NCI-H2029 (cell line): ENCODE measurements around the gene COX5A.

ENCODE experiments used
- DNase-seq: peaks from one replicate; lab custom pipeline; 2025; lab: John Stamatoyannopoulos, UW

COX5A gene

DNA sequence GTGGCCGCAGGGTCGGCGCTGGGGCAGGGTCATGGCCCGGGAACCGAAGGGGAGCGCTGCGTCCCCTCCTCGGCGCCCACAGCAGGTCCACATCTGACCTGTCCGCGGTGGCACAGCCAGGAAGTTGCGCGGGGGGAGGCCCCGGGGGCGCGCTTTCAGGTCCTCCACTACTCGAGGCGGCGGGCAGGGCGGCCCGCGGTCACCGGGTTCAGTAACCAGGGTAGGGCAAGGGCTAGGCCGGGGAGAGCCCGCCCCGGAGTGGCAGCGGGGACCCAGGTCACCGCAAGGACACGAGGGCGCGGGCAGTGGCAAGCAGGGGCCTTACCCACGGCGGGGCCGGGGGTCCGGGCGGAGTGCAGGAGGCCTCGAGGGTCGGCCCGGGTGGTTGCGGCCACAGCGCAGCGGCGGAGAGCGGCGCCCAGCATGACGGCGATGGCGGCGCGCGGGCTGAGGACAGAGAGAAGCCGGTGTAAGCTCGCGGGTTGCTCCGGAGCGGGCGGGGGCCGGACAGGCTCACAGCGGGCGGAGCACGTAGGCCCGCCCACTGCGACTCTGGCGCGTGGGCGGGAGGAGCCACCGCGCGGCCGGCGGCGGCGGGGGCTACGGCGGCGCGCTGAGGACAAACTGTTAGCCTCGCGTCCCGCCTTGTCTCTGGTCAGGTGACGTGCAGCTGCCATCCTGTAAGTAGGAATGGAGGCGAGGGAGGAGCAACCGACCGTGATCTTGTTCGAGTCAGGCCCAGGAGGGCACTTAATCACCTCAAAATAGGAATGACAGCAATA is at the start of gene COX5A:
TSS of gene COX5A (minus strand) at position 484 of the 782 bp plus-strand sequence. CDS start at position 425, 59 bp downstream.
- DNase-seq: peak; percentile 84

DNA sequence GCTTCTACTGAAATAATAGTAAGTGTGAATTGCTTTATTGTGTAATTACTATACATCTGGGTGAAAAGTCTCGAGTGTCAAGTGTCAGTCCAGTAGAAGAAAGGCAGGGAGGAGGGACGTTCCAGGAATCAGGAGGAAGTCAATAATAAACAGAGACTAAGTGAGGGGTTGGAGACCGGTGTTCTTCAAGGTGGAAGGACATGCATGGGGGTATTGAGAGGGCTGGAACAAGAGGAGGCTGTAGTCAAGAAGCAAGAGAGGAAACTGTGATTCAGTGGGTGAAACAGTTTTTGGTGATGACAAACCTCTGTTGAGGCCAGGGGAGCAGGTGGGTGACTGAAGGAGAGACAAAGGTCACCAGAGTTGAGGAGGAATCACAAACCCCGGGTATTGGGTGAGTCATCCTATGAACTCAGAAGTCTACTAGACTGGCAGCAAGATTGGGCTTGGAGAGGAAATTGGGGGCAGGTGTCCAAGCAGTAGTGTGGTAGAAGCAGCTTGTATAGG is 45.9 kb upstream of the COX5A start:
- no peak for DNase-seq

DNA sequence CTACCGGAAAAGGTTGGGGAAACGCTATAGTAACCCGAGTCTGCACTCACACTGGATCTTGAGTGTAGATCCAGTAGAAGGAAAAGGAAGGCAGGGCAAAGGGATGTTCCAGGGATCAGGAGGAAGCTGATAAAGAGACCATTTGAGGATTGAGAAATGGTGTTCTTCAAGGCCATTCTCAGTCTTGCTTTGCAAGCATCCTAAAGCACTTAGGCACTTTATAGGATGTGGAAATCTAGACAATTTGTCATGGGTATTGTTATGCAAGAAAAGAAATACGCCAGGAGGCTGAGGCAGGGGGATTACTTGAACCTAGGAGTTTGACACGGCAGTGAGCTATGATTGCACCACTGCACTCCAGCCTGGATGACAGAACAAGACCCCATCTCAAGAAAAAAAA is 44.3 kb upstream of the COX5A start:
- no peak for DNase-seq

DNA sequence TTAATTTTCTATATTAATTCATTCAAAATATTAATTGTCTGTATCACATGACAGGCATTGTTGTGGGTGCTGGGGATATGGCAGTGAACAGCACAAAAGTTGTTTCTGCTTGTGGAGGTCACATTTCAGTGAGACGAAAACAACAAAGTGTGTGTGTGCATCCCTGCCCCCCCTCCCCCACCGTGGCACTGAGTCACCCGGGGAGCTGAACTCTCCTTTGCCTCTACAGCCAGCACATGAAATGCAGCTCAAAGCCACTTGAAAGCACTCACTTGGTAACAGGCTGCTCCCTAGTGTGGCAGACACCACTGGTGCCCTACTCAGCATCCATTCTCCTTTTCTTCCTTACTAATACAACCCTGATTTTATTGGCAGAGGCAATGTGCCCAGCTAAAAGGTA is 40.6 kb upstream of the COX5A start:
- DNase-seq: no peak

DNA sequence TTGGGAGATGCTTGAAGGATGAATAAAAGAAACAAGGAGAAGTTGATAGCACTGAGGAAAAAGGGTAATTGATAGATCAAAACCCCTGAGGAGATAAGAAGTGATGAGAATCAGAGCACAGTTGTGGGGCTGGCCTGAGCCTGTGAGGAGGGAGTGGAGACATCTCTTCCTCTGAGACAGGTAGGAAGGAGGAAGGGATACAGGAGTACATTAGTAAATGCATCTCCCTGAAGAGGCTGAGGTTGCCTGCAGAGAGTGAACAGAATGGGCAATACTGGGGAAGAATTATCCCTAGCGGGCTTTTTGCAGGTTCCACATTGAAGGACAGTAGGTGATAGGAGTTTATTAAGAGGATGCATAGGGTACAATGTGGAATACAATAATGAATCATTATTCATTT is 40.2 kb upstream of the COX5A start:
- DNase-seq: no peak

DNA sequence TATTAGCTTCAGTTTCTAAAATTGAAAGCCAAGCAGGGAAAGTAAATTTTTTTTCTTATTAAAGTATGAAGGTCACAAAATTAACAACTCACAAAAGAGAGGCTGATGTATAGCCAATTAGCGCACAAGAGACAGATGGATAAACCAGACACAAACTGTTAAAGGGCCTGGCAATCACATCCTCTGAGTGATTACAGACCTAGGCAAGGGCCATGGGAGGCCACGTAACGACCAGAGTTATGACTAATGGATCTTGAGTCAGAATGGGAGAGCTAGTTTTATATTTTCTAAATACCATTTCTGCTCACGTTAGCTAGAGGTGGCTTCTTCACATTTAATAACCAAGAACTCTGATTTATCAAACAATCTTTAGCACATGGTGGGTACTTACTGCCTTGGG is 39.7 kb upstream of the COX5A start:
- DNase-seq: no peak

DNA sequence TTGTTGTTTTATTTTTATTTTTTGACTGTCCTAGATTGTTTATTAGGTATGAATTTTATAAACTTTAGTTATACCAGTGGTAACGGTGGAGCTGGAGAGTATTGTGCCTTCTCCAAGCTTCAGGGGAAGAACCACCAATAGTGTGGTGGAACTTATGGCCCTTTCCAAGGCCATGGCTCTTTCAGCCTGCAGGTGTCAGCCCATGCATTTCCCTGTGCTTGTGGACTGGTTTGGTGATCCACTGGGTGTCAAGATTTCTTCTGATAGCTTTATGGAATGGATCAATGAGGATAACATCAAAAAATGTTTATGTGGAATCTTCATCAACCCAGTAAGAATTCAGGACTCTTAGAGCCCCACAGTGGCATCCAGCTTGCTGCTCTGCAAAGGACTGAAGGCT is 38.3 kb upstream of the COX5A start:
- no peak for DNase-seq

DNA sequence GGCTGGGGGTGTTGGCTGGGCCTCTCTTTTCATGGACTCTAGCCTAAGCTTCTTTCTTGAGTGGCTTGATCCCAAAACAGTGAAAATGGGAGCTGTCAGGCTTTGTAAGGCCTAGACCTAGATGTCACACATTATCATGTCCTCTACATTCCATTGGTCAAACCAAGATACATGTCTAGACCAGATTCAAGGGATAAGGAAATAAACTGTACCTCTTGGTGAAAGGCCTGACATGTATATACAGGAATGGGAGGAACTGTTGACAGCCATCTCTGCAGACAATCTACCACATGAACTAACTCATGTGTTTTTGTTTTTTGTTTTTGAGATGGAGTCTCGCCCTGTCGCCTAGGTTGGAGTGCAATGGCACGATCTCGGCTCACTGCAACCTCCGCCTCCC is 29.8 kb upstream of the COX5A start:
- no peak for DNase-seq

DNA sequence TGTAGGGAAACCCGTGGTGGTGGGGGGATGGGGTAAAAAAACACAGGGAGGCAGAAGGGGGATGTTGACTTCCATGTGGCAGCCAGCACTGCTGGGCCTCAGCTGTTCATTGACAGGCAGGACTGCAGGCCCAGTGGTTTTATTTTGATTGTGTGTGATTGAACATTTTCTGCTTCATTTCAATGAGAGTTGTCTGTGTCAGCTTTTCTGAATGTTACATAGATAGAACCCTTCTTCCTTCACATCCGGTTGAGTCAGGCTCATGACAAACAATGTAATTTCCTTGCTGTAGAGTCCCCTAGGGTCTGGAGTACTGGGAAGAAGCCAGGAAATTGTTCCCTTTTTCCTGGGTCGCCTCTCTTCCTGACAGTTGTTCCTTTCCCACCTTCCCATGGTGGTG is 26.9 kb upstream of the COX5A start:
- no peak for DNase-seq

DNA sequence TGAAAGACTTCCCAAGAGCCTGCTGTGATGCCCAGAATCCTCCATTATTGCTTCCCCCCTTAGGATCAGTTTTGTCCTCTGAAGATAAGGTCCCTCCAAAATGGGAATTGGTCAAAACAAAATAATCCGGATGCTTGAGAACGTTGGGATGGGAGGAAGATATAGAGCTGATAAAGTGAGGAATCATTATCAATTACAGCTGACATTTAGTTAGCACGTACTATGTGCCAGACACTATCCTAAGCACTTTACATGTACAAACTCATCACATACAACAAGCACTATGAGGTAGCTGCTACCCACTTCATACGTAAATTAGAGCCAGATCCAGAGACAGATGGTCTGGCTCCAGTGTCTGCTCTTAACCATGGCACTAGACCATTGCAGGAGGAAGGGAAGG is 25.3 kb upstream of the COX5A start:
- DNase-seq: no peak

DNA sequence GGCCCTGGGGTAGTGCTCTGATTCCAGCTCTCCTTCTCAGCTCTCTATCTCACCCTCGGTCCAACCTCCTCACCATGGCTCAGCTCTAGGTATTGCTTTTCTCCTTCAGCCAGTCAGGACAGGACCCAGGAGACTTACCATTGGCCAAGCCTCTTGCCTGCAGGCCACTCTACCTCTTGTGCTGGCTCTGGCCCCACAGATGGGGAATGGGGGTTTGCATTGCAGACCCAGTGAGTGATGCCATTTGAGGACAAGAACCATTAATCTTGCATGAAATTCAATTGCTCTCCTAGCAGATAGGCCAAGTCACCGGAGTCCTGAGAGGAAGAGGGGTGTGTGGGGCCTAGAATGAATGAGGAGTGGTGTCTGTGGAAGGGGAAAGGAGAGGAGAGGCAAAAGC is 24.8 kb upstream of the COX5A start:
- DNase-seq: no peak

DNA sequence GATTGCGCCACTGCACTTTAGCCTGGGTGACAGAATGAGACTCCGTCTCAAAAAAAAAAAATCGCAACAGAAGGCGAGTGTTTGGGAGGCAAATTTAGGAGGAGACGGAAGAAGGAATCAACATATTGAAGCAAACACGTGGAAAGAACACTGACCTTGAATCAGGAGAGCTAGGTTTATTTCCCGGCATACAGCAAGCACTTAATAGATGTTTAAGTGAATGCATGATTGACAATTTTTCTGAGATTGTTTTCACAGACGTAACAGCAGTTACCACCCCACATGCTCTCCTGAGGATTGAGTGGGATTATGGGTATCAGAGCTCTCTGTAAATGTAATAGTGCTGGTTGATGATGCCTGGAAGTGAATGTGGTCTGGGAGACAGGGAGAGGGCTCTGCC is 24.3 kb upstream of the COX5A start:
- DNase-seq: no peak

DNA sequence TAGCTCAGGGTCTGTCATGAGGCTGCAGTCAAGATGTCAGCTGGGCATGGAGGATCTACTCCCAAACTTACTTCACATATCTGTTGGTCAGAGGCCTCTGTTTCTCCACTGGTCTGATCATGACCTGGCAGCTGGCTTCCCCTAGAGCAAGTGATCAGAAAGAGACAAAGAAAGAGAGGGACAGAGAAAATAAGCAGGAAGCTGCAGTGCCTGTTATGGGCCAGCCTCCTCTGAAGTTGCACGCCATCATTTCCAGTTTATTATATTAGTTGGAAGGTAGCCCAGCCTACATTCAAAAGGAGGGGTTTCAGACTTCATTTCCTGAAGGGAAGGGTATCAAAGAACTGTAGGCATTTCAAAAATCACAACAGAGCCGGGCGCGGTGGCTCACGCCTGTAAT is 23.7 kb upstream of the COX5A start:
- DNase-seq: no peak

DNA sequence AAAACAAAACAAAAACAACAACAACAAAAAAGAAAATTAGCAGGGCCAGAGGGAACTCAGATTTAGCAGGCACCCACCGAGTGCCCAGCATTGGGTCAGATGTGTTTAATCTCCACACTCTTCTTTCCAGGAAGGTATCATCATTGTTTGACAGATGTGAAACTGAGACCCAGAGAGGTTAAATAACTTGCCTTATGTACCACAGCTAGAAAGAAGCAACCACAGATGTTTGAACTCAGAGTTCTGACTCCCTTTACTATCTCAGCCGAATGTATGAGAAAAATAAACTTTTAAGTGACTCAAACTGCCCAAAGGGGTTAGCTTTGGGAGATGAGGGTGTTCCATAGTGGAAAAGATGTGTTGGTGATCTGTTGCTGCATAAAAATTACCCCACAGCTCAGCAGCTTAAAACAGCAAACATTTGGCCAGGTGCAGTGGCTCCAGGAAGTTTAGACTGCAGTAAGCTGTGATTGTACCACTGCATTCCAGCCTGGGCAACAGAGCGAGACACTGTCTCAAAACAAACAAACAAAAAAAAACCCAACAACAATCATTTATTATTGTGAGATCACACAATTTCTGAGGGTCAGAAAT is 23.2 kb upstream of the COX5A start:
- DNase-seq: no peak

DNA sequence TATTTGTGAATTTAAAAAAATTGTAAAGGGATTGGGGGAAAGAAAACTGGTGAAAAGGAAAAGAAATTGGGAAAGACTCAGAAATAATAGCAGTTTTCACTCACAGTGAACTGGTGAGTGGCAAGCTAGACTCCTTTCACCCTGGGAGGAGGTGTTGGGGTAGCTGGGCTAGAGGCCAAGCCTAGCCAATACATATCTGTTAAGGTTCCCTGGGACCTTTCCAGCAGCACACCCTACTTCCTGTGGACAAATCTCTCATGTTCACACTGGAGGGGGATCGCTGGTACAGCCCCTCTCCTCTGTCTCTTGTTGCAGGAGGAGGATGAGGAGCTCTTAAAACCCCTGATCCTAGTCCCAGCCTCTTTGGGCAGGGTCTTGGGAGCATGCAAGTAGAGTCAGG is 22.4 kb upstream of the COX5A start:
- DNase-seq: no peak

DNA sequence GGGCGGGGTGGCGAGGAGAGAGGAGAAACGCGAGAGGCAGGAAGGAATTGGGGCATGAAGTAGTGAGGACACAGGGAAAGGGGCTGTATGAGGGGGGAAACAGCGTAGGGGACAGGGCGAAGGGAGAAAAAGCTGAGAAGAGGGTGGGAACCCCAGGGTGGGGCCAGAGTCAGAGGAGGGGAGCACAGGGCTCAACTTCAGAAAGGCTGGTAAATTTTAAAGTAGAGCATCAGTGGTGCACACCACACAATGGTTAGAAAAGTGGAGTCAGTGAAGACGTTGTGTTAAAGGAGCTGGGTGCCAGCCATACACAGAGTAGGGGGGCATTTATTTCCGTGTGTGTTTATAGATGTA is 21.7 kb upstream of the COX5A start:
- DNase-seq: no peak

DNA sequence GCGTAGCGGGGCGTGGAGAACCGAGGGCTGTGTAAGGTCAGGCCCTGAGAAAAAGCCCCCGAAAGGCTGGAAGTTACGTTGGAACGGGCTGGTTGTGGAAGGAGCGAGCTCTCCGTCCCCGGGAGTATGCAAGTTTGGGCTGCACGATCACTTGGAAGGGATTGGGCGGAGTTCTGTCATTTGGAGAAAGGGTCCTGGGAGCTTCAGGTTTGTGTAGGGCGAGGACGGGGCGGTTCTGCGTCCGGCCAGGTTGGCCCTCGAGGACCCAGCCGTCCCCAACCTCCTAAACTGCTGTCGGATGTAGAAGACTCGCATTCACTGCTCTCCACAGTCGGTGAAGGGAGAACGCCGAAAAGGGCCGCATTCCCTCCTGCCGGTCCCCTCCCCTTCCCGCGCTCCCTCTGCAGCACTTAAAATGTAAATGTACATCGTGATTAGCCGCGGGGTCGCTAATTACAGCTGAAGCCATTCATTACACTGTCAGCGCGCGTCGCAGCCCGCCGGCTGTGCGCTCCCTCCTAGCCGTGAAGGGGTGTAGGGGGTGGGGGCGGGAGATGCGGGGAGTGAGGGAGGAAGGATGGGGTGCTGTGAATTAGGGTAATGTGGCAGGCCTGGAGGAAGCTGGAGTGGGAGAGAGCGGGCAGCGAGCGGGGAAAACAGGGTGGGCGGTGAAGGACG is 21.2 kb upstream of the COX5A start:
- no peak for DNase-seq

DNA sequence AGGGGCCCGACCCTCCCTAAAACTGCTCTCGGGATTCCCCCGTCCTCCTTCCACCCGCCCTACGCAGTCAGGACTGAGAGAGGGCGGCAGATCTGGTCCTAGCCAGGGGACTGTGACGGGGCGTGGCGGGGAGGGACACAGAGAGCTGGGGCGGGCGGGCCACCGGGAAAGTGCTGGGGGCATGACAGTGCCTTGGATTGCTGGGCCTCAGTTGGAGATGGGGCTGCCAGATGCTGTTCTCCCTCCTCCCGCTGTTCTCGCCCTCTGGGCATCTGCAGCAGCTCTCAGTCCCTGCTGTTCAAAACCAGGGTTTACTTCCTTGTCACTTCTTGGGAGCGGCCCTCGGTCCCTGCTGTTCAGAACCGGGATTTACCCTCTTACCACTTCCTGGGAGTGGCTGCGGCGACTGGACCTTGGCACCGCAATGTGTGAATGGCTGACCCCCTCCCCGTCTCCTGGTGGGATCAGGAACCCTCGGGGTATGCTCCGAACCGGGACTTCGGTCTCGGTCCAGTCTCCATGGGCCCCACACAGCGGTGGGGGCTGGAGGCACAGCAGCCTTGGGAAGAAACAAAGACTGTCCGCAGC is 20.5 kb upstream of the COX5A start:
- DNase-seq: no peak

DNA sequence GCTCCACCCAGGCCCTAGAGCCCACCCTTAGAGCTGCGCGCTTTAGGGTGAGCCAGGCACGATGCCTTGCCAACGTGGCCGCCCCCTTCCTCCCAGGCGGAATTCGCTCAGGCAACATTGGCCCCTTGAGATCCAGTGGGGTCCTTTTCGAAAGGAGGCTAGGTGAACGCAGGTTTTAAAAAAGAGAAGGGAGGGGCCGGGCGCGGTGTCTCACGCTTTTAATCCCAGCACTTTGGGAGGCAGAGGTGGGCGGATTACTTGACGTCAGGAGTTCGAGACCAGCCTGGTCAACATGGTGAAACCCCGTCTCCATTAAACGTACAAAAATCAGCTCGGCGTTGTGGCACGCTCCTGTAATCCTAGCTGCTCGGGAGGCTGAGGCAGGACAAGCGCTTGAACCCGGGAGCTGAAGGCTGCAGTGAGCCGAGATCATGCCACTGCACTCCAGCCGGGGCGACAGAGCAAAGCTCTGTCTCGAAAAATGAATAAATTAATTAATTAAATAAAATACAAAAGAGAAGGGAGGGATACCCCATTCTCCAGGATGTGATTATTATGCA is 19.7 kb upstream of the COX5A start:
- DNase-seq: no peak

DNA sequence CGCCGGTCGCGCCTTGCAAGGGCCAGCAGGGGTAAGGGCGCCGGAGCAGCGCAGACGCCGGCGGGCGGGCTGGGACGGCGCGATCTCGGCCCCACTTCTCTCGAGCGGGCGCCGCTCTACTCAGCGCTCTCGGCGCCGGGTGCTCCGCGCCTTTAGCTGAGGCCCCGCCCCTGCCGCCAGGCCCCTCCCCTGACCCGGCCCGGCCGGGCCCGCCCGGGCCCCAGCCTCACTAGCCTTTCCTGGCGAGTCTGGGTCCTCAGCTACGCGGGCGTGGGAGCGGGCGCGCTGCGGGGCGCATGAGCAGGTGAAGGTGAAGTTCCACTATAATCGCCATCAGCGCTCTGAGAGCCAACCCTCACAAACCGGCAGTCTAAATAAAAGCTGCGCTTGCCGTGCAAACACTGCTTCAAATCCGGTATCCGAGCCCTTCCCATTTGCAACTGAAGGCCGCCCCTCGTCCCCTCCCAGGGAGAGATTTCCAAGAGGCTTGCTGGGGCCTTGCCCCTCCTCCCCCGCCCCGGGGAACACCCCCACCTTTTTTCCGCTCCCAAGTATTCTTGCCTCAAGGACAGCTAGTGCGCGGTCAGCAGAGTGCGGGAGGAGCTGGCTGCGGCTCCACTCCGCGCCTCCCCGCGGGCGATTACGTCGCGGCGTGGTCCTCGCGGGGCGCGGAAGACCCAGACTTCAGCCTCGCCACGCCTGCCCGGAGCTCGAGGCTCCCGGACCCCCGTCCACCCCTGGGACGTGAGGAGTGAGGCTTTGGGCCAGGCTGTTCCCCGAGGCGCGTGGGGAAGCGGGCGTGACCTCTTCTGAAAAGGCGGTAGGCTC is 19.0 kb upstream of the COX5A start, which contains the start of gene RPP25:
TSS of gene RPP25 (minus strand) at position 125 of the 828 bp plus-strand sequence. CDS start 189 bp downstream, outside the sequence.
- peak; percentile 63 for DNase-seq
